Measurements from ENCODE around the gene DIAPH3.

- TF ChIP-seq CTCF (IDR thresholded peaks at IDR 0.05), result no peak
- no peak for TF ChIP-seq POLR2A (IDR thresholded peaks at IDR 0.05)
Observed at GRCh38 chr13:59673286-59673685, 490.4 kb downstream of the DIAPH3 start.
